Tibial nerve (tissue), 4 donors: ENCODE measurements around the gene NUTM2F. TPM values are rescaled to one million over a fixed set of nuclear protein-coding genes. Genes with fewer than 3 reads are reported as not detected.

Experiments used
- DNase-seq, 2 donors: peaks; one replicate each; pipeline ENCODE4 v3.0.0-alpha.2; 2019; ENCODE audit warnings: low spot score in 2 of 2
- H3K27ac ChIP-seq, 4 donors: fragments of 200-600 bp; sonication (generic) in 3 of 4; one replicate each; pipeline ENCODE4 v1.5.1; 2017 to 2019; ENCODE audit warnings: mild to moderate bottlenecking in 1 of 4
- H3K27me3 ChIP-seq, 2 donors: fragments of 200-600 bp; sonication (generic) in 1 of 2; one replicate each; pipeline versions ENCODE4 v1.5.1 to v1.6.0; 2017 to 2019
- H3K36me3 ChIP-seq, 3 donors: fragments of 200-600 bp; sonication (generic); one replicate each; pipeline ENCODE4 v1.5.1; 2018 to 2019
- H3K4me1 ChIP-seq, 4 donors: fragments of 200-600 bp; sonication (generic) in 3 of 4; one replicate each; pipeline ENCODE4 v1.5.1; 2017 to 2019
- H3K4me3 ChIP-seq, 4 donors: fragments of 200-600 bp; sonication (generic) in 3 of 4; one replicate each; pipeline ENCODE4 v1.5.1; 2017 to 2019; ENCODE audit warnings: mild to moderate bottlenecking in 1 of 4, moderate library complexity in 1 of 4
- H3K9me3 ChIP-seq, 4 donors: fragments of 200-600 bp; sonication (generic) in 3 of 4; one replicate each; pipeline ENCODE4 v1.5.1; 2017 to 2019
- EP300 ChIP-seq, 2 donors: sonication (generic); formaldehyde crosslinking; IDR thresholded peaks; one replicate each; pipeline ENCODE4 v1.6.1; 2017; ENCODE audit warnings: antibody characterized with exemption in 2 of 2, mild to moderate bottlenecking in 1 of 2
- POLR2A ChIP-seq, 2 donors: fragments of 450-650 bp; IDR thresholded peaks; one replicate each; pipeline ENCODE4 v1.6.1; 2017; ENCODE audit warnings: antibody characterized with exemption in 2 of 2, mild to moderate bottlenecking in 2 of 2, moderate library complexity in 2 of 2
- WGBS, 2 donors: methylation state at CpG; one replicate each; pipeline ENCODE4 v1.1.5; 2018; 5-methylcytosine and 5-hydroxymethylcytosine counted together
- total RNA-seq, 4 donors: library from RNA; depleted of rRNA; stranded (reverse); fragments of >200 nt; gene quantifications; one replicate each; pipeline ENCODE4 v1.1.0, GENCODE V29; 2016
- TF ChIP-seq, protein P1 (sequence below), 5 experiments: fragments of 200-600 bp in 3 of 5; fragments of 450-650 bp in 2 of 5; sonication (generic) in 3 of 5; IDR thresholded peaks; one replicate each; pipeline ENCODE4 v1.5.1; 2016 to 2019; ENCODE audit warnings: antibody characterized with exemption in 5 of 5, mild to moderate bottlenecking in 3 of 5, moderate library complexity in 2 of 5

Gene NUTM2F
- total RNA-seq, 4 donors from 2014 or later = 0.21 TPM; not detected in 3

DNA sequence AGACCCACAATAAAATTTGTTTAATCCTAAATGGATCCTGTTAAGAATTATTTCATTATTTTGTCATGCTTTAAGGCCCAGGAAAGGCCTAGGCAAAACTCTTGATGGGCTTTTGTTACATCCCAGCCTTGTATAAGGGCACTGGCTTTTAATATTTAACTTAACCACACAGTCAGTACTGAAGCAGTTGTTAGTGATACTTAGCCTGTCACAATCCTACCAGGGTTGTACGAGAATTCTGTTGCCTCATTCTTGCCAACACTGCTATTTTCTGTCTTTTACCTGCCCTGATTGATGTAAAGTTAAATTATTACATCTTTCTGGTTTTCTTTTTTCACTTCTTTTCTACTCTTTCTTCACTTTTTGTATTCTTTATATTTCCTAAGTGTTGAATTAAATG, 58.4 kb downstream of the NUTM2F start:
- TF ChIP-seq EP300 (IDR thresholded peaks at IDR 0.05) (no peak), POLR2A (IDR thresholded peaks at IDR 0.05) (no peak)
- TF ChIP-seq, protein P1, sequence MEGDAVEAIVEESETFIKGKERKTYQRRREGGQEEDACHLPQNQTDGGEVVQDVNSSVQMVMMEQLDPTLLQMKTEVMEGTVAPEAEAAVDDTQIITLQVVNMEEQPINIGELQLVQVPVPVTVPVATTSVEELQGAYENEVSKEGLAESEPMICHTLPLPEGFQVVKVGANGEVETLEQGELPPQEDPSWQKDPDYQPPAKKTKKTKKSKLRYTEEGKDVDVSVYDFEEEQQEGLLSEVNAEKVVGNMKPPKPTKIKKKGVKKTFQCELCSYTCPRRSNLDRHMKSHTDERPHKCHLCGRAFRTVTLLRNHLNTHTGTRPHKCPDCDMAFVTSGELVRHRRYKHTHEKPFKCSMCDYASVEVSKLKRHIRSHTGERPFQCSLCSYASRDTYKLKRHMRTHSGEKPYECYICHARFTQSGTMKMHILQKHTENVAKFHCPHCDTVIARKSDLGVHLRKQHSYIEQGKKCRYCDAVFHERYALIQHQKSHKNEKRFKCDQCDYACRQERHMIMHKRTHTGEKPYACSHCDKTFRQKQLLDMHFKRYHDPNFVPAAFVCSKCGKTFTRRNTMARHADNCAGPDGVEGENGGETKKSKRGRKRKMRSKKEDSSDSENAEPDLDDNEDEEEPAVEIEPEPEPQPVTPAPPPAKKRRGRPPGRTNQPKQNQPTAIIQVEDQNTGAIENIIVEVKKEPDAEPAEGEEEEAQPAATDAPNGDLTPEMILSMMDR (IDR thresholded peaks at IDR 0.05) = no peak
- Histone ChIP-seq H3K4me1 (no peaks in the 10 kb centered on the region), H3K4me3 (no peak overlapping the region), H3K27ac (no peak overlapping the region), H3K9me3 (peaks cover 0 to 8% (median 2%) of the 10 kb centered on the region in 4 donors), H3K36me3 (peaks cover 0 to 15% (median 0%) of the 10 kb centered on the region in 3 donors), H3K27me3 (no peaks in the 10 kb centered on the region)
- no peak for DNase-seq
- WGBS, 2 donors = 91 to 94% methylated on average over 1 of the region's 1 CpG

DNA sequence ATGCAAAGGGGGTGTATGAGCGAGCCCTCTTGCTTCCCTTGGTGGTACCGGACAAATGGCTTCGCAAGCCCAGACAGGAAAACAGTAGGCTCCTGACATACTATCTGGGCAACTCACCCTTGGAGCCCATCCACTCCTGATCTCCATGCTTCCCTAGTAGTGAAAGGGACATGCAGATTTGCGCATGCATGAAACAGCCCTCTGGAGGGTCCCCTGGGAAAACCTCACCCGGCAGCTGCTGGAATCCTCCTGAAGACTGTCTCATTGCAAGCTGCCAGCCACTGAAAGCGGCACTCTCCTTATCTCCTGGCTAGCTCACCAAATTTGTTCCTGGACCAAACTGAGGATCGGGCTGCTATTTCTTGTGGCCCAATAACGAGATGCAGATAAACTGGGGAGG, 59.2 kb downstream of the NUTM2F start:
- no peaks in the 10 kb centered on the region for H3K27me3 ChIP-seq
- H3K4me1 ChIP-seq = no peaks in the 10 kb centered on the region
- H3K36me3 ChIP-seq = peaks cover 0 to 18% (median 0%) of the 10 kb centered on the region in 3 donors
- no peak for DNase-seq
- 84 to 90% methylated on average over 8 of the region's 8 CpGs for WGBS, 2 donors
- peaks cover 0 to 8% (median 2%) of the 10 kb centered on the region in 4 donors for H3K9me3 ChIP-seq
- no peak overlapping the region for H3K4me3 ChIP-seq
- TF ChIP-seq, protein P1 (IDR thresholded peaks at IDR 0.05) = no peak
- no peak for TF ChIP-seq EP300 (IDR thresholded peaks at IDR 0.05)
- no peak for TF ChIP-seq POLR2A (IDR thresholded peaks at IDR 0.05)
- H3K27ac ChIP-seq = no peak overlapping the region

Other genes with a start within 250 kb of the NUTM2F start
- gene PTPDC1, start 244.2 kb downstream of the NUTM2F start, total RNA-seq = 10 to 100 TPM; 43.8 to 80.2 (median 65.3) TPM
- 10 to 100 TPM; 11.1 to 55.7 (median 21.4) TPM for gene ZNF169, start 69.3 kb downstream of the NUTM2F start, total RNA-seq
- gene PCAT7, start 226.4 kb upstream of the NUTM2F start, total RNA-seq = under 1 TPM in 1 of 4 donors, not detected in 3; 0.22 TPM